ENCODE results near the gene SUPT4H1.

SUPT4H1 gene

DNA sequence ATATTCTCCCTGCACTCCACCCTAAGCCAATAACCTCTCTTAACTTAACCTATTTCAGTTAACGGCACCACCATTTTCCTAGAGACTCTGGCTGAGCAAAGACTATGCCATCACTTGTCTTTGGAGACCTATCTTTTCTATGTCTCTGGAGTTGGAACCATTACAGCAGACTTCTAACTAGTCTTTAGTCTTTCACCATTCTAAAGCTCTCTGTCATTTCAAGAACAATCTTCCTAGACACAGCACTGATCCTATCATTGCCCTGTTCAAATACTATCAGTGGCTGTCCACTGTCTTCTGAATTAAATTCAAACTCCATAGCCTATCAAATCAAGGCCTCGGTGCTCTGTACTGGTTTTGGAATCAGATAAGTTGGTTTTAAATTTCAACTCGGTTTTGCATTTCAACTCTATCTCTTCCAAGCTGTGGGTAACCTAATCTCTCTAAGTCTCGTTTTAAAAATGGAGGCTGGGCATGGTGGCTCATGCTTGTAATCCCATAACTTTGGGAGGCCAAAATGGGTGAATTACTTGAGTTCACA is 33.4 kb upstream of the SUPT4H1 start:
- Mint-ChIP-seq H3K4me3 (no peak overlapping the region), H3K9me3 (no peaks in the 10 kb centered on the region), H3K27ac (no peak overlapping the region), H3K4me1 (ENCODE audit: low read depth) (peaks cover 36% of the 10 kb centered on the region), H3K27me3 (no peaks in the 10 kb centered on the region), H3K36me3 (ENCODE audit: low read depth) (no peaks in the 10 kb centered on the region)
- DNase-seq = no peak

- Mint-ChIP-seq H3K4me1 (ENCODE audit: low read depth) (peaks cover 40% of the 10 kb centered on the region), H3K9me3 (no peaks in the 10 kb centered on the region), H3K27me3 (no peaks in the 10 kb centered on the region), H3K27ac (no peak overlapping the region), H3K4me3 (no peak overlapping the region), H3K36me3 (ENCODE audit: low read depth) (no peaks in the 10 kb centered on the region)
- DNase-seq = no peak
Observed at GRCh38 chr17:58384897-58385296, 32.9 kb upstream of the SUPT4H1 start.

DNA sequence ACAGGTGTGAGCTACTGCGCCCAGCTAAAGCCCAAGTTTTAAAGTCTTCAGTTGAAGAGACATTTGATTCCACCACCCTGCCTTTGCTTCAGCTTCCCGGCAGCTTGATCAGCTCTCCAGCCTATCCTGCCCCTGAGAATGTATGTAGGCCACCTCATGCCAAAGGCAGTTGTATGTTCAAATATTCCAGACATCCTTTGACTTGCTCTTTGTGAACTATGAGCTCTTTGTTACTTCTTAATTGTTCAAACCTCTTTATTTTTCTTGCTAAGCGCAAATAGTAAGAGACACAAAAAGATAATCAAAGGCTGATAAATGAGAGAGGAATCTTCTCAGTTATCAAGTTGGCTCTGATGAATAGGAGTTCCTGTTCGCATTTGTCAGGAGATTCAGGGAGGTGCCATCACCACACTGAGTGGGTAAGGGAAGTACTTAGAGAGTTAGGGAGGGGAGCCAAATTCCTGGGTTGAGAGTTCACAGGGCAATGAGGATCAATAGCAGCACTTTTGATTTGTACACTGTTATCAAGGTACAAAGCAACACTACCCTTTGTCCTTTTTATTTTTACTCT is 32.0 kb upstream of the SUPT4H1 start:
- H3K36me3 Mint-ChIP-seq (ENCODE audit: low read depth) = no peaks in the 10 kb centered on the region
- no peaks in the 10 kb centered on the region for H3K9me3 Mint-ChIP-seq
- no peak for DNase-seq
- peaks cover 47% of the 10 kb centered on the region for H3K4me1 Mint-ChIP-seq (ENCODE audit: low read depth)
- no peak overlapping the region for H3K4me3 Mint-ChIP-seq
- no peak overlapping the region for H3K27ac Mint-ChIP-seq
- H3K27me3 Mint-ChIP-seq = no peaks in the 10 kb centered on the region

GRCh38 chr17:58382872-58383242 is 30.9 kb upstream of the SUPT4H1 start:
- peaks cover 47% of the 10 kb centered on the region for H3K4me1 Mint-ChIP-seq (ENCODE audit: low read depth)
- no peaks in the 10 kb centered on the region for H3K9me3 Mint-ChIP-seq
- H3K27me3 Mint-ChIP-seq = no peaks in the 10 kb centered on the region
- no peak overlapping the region for H3K27ac Mint-ChIP-seq
- DNase-seq = no peak
- no peak overlapping the region for H3K4me3 Mint-ChIP-seq
- H3K36me3 Mint-ChIP-seq (ENCODE audit: low read depth) = no peaks in the 10 kb centered on the region

DNA sequence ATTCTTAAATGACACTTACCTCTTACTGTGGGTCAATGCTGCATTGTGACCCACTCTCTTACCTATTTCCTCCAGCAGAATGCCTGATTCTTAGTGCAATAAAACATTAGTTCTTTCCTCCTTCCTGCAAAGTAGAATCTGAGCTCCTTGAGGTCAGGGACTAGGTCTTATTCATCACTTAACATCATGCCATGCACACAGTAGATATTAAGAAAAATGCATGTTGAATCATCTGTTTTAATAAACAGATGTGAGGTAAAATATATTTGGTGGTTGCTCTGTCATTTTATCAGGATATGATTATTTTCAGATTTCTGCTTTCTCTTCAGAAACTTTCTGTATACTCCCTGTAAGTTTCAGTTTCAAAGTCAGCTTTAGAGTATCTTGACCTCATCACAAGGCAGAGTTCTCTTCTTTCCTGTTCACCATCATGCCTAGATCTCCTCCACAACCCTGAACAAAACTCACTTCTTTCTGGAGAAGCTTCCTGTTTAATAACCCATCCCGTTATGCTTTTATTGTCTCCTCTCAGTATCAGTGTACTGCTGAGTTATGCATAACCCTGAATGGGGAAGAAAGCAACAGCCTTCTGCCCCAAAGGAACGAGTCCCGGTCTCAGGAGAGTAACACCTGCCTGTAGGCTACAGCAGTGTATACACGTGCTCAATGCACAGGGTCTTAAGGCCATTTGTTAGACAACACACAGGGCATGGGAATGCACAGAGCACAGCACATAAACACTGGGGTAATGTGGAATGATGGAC is 30.3 kb upstream of the SUPT4H1 start:
- Mint-ChIP-seq H3K9me3 (no peaks in the 10 kb centered on the region), H3K36me3 (ENCODE audit: low read depth) (no peaks in the 10 kb centered on the region), H3K4me1 (ENCODE audit: low read depth) (peaks cover 46% of the 10 kb centered on the region), H3K27me3 (no peaks in the 10 kb centered on the region), H3K27ac (peak overlapping the region; percentile 63), H3K4me3 (no peak overlapping the region)
- DNase-seq = no peak

GRCh38 chr17:58381124-58382035 is 29.4 kb upstream of the SUPT4H1 start:
- Mint-ChIP-seq H3K36me3 (ENCODE audit: low read depth) (no peaks in the 10 kb centered on the region), H3K4me3 (no peak overlapping the region)
- no peak for DNase-seq

DNA sequence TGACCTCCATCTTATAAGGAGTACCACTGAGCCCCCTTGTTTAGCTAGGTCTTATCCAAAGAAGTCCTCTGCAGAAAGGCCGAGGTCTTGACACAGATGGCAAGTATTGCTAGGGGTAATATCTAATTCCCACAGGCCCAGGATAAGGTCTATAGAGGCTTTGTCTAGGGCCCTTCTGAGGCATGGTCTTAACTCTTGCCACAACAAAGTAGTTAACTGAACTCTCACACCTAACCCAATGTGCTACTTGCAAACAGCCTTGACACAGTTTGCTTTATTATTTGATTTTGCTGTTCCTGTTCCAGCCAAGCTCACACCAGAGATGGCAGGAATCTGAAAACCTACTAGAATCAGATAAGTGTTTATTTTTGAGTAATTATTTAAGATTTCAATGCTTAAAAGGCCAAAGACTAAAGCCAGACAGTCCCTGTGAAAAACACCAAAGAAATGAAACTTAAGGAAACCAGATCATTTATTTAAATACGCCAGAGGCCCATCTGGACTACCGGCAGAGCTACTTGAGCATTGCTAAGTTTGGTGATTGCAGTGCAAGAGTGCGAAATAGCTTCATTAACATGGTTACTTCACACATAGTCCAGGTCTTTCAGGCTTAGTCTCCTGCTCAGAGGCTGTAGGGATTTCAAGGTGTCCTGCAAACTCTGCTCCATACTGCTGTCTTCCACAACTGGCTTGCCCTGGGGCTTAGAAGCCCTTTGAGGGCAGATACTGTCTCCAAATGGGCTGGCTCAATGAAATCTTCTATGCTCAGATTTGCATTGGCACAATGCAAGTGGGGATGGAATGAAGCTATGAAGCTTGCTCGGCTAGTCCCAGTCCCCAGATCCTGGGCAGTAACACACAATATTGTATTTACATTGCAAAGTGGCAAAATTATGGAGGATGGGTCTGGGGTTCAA is 28.5 kb upstream of the SUPT4H1 start:
- no peaks in the 10 kb centered on the region for H3K9me3 Mint-ChIP-seq
- H3K36me3 Mint-ChIP-seq (ENCODE audit: low read depth) = no peaks in the 10 kb centered on the region
- no peak overlapping the region for H3K27ac Mint-ChIP-seq
- no peak overlapping the region for H3K4me3 Mint-ChIP-seq
- DNase-seq = no peak
- H3K27me3 Mint-ChIP-seq = no peaks in the 10 kb centered on the region
- H3K4me1 Mint-ChIP-seq (ENCODE audit: low read depth) = peaks cover 46% of the 10 kb centered on the region

More at GRCh38 chr17:58381124-58382035, 29.4 kb upstream of the SUPT4H1 start:
- H3K4me1 Mint-ChIP-seq (ENCODE audit: low read depth) = peaks cover 46% of the 10 kb centered on the region
- no peaks in the 10 kb centered on the region for H3K27me3 Mint-ChIP-seq
- no peak overlapping the region for H3K27ac Mint-ChIP-seq
- no peaks in the 10 kb centered on the region for H3K9me3 Mint-ChIP-seq

DNA sequence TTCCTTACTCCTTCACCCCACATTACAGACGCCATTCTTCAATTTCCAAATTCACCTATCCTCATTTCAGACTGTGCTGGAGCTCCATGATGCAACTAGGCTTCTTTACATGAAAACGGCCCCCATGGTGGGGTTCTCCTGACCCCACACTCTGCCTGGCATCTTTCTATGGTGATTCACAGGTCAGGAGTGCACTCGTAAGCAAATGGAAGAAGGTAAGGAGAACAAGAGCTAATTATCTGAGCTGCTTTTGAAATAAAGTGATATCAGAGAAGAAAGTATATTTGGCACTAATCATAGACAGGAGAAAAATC is 27.5 kb upstream of the SUPT4H1 start:
- peaks cover 43% of the 10 kb centered on the region for H3K4me1 Mint-ChIP-seq (ENCODE audit: low read depth)
- peak overlapping the region; percentile 41 for H3K27ac Mint-ChIP-seq
- no peak overlapping the region for H3K4me3 Mint-ChIP-seq
- H3K36me3 Mint-ChIP-seq (ENCODE audit: low read depth) = no peaks in the 10 kb centered on the region
- DNase-seq = no peak
- no peaks in the 10 kb centered on the region for H3K9me3 Mint-ChIP-seq
- H3K27me3 Mint-ChIP-seq = no peaks in the 10 kb centered on the region

DNA sequence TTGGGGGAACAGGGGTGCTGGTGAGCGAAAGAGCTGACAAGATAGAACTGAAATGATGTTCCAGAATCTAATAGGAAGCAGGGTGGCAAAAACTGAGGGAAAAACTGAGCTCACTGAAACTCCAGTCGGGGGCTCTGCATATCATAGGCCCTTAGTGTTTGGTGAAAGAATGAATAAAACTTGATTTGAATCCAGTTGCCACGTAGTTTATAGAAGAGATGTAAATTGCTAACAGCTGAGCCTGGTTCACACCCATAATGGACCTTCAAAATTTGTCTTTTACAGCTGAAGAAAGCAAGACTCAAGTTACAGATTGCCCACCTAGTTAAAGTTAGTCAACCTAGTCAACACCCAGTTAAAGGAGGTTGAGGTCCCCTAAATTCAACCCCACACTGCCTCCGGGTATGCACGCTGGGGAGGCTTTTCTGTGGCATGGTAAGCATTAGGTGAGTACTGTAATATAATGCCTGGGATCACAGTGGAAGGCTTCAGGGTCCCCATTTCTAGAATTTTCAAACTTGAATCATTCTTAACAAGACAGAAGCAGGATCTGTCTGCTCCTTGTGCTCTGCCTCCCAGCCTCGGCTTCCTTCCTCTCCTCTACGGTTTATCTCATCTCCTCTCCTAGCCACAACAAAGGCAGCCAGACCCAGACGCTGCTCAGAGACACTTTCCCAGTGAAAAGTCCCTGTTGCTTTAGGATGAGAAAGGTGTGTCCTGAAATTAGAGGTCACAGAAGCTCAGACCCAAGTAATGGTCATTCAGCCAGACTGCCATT is 26.9 kb upstream of the SUPT4H1 start:
- no peaks in the 10 kb centered on the region for H3K27me3 Mint-ChIP-seq
- DNase-seq = no peak
- peaks cover 42% of the 10 kb centered on the region for H3K4me1 Mint-ChIP-seq (ENCODE audit: low read depth)
- no peaks in the 10 kb centered on the region for H3K9me3 Mint-ChIP-seq
- H3K4me3 Mint-ChIP-seq = no peak overlapping the region
- H3K36me3 Mint-ChIP-seq (ENCODE audit: low read depth) = no peaks in the 10 kb centered on the region
- peak overlapping the region; percentile 41 for H3K27ac Mint-ChIP-seq

DNA sequence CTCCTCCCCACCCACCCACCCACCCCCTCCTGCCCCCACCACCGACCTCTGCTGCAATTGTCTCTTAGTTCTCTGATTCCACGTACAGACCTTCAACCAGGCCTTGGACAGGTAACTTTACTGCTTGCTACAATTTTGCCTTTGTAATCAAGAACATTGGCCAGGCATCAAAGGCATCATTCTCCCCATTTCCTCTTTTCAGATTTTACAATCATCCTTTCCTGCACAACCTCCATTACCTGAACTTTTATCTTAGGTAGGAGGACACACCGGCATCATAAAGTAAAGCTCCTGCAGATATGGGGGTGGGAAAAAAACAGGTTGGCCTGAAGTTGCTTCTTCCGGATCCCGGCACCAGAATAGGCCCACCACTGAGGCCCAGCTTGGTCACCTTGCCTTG is 25.7 kb upstream of the SUPT4H1 start:
- Mint-ChIP-seq H3K27me3 (no peaks in the 10 kb centered on the region), H3K4me1 (ENCODE audit: low read depth) (peaks cover 38% of the 10 kb centered on the region), H3K27ac (no peak overlapping the region), H3K4me3 (no peak overlapping the region), H3K9me3 (no peaks in the 10 kb centered on the region), H3K36me3 (ENCODE audit: low read depth) (no peaks in the 10 kb centered on the region)
- DNase-seq = no peak

- Mint-ChIP-seq H3K27me3 (no peaks in the 10 kb centered on the region), H3K36me3 (ENCODE audit: low read depth) (no peaks in the 10 kb centered on the region), H3K27ac (no peak overlapping the region), H3K4me1 (ENCODE audit: low read depth) (peaks cover 33% of the 10 kb centered on the region), H3K9me3 (no peaks in the 10 kb centered on the region), H3K4me3 (no peak overlapping the region)
- no peak for DNase-seq
Observed at GRCh38 chr17:58377093-58377601, 25.1 kb upstream of the SUPT4H1 start.

DNA sequence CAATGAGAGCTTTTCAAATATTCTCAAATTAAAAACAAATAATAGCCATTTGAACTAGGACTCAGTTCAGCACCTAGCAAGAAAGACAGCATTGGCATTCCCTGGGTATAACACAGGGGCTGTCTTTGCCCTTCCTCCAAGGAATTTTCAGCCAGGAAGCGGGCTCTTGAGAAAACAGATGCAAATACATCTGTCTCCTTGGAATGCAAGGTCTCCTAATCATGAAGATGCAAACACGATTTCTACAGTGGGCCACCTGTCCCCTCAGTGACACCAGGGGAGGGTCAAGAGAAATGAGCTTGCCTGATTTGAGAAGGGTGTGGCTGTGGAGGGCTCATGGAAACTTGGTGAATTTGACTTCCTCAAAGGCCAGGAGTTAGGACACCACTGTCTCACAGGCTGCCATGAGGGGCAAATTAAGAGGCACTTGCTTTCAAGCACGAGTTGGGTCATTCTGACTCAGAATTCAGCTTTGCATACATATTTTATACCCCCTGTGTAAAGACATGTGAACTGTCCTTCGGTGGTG is 24.5 kb upstream of the SUPT4H1 start:
- Mint-ChIP-seq H3K36me3 (ENCODE audit: low read depth) (no peaks in the 10 kb centered on the region), H3K9me3 (no peaks in the 10 kb centered on the region), H3K4me1 (ENCODE audit: low read depth) (peaks cover 28% of the 10 kb centered on the region), H3K27ac (no peak overlapping the region), H3K4me3 (no peak overlapping the region), H3K27me3 (no peaks in the 10 kb centered on the region)
- DNase-seq = no peak

DNA sequence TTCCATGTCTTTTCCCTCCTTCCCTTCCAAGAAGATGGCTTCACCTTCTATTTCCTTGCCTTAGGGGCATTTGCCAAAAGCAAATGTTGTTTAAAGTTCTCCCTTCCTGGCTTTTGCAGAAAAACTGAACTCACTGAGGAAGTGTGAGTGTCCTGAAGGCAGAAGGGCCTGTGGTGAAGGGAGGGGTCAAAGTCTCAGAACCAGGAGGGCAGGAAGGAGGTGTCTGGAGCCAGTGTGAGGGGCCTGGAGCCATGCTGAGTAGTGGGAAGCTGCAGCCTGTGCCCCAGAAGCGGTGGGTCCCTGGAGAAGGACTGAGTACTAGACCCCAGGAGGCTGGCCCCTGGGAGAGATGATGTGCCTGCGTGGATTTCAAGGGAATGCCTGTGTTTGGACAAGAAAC is 23.8 kb upstream of the SUPT4H1 start:
- H3K36me3 Mint-ChIP-seq (ENCODE audit: low read depth) = no peaks in the 10 kb centered on the region
- H3K9me3 Mint-ChIP-seq = no peaks in the 10 kb centered on the region
- H3K4me3 Mint-ChIP-seq = no peak overlapping the region
- H3K27ac Mint-ChIP-seq = no peak overlapping the region
- H3K4me1 Mint-ChIP-seq (ENCODE audit: low read depth) = peaks cover 23% of the 10 kb centered on the region
- no peaks in the 10 kb centered on the region for H3K27me3 Mint-ChIP-seq
- DNase-seq = no peak

Data from activated T-cell treated with anti-CD3 and anti-CD28 coated beads, Interleukin-2, amount 50 U/mL, for 24 hours (primary cell).